Measurements from ENCODE around the gene FBXL16.
"Not testable (repeated sequence)": the region's sequence is repeated elsewhere in the genome, so short reads cannot be mapped to it uniquely, and the experiment has no call there.

Gene FBXL16

DNA sequence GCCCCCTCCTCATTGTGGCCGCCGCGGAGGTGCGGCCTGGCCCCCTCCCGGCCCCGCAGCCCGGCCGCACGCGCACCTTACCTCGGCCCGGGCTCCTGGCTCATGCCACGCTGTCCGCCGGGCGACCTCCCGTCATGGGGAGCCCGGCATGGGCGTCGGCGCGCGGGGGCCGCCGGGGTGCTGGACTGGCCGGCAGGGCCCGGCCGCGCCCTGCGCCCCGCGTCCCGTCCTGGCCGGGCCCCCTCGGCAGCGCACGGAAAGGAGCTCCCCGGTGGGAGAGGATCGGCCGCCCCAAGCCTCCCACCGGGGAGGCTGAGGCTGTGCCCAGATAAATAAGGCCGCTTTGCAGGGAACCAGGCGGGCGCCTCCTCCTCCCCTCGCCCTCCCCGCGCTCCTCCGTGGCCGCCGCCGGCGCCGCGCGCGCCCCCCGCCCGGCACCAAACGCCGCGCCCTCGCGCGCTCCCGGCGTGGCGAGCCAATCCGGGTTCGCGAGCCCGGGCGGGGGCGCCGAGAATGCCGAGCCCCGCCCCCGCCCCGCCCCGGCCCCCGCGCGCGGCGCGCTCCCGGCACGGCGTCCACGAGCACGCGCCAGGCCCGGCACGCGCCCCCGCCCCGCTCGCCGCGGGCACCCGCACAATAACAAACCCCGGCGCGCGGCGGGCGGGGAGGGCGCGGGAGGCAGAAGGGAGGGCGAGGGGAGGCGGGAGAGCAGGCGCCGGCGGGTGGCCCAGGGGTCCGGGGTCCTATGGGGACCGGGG, at the start of gene FBXL16:
FBXL16 (minus strand) TSS at position 371 of the 758 bp plus-strand sequence. CDS start 8,396 bp downstream, outside the sequence.
- DNase-seq, result peak in 1 of 2 experiments; percentile 87

- DNase-seq, result no peak
Observed at GRCh38 chr16:754656-755055, 49.1 kb upstream of the FBXL16 start.

DNA sequence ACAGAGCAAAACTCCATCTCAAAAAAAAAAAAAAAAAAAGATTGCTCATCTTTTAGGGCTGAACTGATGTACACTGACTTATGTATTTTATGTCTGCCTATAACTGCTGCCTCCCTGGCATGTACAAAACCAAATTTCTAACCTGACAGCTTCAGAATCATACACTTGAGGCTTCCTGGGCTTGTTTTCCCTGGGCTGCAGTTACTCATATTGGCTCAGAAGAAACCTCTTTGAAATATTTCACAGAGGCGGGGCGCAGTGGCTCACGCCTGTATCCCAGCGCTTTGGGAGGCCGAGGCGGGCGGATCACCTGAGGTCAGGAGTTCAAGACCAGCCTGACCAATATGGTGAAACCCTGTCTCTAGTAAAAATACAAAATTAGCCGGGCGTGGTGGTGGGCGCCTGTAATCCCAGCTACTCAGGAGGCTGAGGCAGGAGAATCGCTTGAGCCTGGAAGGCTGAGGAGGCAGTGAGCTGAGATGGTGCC, 48.6 kb upstream of the FBXL16 start:
- not testable (repeated sequence) for DNase-seq

DNA sequence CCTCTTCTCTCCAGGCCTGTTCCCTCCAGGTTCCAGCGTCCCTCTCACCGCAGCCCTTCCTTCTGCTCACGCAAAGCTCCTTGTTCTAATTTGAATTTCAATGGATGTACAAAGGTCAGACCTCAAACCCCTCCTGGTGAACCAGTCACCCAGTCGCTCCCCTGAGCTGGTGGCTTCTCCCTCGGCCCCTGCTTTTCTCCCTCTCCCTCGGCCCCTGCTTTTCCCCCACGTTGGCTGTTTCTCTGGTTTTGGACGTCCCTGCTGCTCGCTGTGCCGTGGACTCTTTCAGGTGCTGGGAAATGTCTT, 46.4 kb upstream of the FBXL16 start:
- no peak for DNase-seq

DNA sequence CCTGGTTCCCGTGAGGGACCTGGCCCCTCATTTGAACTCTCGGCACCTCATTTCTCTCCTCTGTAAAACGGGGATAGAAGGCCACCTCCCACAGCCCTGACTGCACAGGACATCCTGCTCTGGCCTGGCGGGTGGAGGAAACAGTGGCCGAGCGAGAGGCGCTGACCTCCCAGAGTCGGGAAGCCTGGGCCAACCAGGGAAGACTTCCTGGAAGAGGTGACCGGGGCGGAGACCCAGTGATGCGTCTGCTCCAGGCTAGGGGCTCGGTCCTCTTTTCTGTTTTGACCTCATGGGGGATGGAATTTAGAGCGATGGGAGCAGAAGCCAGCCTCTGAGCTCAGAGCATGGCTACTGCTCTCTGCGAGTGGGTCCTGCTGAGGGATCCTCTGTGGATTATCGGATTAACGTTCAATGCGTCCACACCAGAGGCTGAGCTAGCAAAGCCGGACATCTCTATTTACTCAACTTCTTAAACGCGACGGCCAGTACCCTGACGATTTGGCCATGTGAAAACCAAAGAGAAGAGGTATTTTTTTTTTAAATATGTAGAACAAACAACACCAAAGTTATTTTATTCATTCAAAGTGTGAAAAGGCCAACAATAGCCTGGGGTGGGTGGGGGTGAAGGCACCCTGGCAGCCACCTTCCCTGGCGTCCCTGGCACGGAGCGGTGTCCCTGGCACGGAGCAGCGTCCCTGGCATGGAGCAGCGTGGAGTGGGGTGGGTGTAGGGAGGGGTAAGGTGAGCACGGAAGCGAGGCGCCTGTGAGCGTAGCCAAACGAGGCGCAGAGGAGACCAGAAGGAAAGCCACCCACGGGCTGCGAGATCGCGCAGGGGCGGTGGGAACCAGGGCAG, 45.8 kb upstream of the FBXL16 start:
- no peak for DNase-seq

DNA sequence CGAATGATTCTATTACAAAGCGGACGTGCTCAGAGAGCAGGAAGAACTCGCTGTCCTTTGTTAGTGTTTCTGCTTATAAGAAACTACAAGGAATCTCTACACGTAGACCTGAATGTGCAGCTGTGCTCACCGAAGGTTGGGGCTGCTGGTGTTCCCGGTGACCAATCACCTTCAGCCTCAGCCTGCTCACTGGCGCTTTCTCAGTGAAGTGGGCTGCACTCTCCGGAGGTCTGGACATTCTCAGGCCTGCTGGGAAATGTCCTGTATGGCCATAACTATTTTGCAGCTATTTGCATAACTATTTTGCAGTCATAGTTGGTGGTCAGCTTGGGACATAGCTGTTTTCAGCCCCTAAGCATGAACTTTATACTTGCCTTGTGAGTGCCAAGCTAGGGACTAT, 44.9 kb upstream of the FBXL16 start:
- no peak for DNase-seq

- no peak for DNase-seq
Observed at GRCh38 chr16:749010-749409, 43.4 kb upstream of the FBXL16 start.

GRCh38 chr16:747978-748746, 42.6 kb upstream of the FBXL16 start:
- no peak for DNase-seq

GRCh38 chr16:746637-747036, 41.0 kb upstream of the FBXL16 start:
- DNase-seq, result no peak

DNA sequence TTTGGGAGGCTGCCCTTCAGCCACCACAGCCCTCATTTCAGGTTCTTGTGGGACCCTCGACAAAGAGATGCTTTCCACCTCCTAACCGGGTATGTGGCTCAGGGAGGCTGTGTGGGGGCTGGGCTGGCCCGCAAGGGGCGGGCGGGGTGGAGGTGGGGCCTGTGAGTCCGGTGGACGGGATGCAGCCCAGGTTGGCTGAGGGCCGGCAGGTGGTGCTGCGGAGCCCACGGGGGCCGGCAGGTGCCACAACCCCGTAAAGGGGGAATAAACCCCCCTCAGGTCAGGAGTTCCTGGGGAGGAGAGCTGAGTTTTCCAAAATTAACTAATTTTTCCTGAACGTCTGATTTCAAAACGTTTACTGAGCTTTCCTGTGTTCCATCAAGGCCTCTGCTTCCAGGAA, 40.1 kb upstream of the FBXL16 start:
- DNase-seq, result no peak

DNA sequence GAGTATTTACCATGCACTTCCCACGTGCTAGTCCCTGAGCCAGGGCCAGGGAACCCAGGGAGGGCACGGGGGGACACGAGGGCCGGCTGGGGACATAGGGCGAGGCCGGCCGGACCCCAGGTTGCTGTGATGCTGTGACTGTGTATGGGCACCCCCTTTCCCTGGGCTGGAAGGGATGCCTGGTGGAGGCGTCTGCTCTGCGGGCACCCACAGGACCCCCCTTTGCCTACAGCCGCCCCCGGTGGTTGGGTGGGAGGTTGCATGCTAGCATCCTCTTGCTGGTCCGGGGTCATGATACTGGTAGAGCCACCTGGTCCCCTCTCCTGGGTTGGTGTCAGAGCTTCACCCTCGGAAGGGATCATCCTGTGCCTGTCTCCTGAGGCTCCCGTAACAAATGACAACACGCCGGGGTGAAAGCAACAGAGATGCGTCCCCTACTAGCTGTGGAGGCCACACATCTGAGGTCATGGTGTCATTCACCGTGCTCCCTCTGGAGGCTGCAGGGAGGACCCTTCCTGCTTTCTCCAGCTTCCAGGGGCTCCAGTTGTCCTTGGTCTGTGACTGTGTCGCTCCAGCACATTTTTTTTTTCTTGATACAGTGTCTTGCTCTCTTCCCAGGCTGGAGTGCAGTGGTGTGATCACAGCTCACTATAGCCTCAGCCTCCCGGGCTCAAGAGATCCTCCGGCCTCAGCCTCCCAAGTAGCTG, 38.3 kb upstream of the FBXL16 start:
- no peak for DNase-seq

DNA sequence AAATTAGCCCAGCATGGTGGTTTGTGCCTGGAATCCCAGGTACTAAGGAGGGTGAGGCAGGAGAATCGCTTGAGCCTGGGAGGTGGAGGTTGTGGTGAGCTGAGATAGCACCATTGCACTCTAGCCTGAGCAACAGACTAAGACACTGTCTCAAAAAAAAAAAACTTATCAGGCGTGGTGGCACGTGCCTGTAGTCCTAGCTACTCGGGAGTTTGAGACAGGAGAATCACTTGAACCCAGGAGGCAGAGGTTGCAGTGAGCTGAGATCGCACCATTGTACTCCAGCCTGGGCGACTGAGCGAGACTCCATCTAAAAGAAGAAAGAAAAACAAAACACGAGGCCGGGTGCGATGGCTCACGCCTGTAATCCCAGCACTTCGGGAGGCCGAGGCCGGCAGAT, 37.3 kb upstream of the FBXL16 start:
- DNase-seq, result not testable (repeated sequence)

- no peak for DNase-seq
Observed at GRCh38 chr16:741986-742629, 36.5 kb upstream of the FBXL16 start.

GRCh38 chr16:740764-741505, 35.3 kb upstream of the FBXL16 start, which contains the start of gene CIAO3:
Gene CIAO3 (minus strand): TSS chr16:740997. CDS start chr16:740985, 12 bp downstream.
- peak; percentile 49 to 92 for DNase-seq

DNA sequence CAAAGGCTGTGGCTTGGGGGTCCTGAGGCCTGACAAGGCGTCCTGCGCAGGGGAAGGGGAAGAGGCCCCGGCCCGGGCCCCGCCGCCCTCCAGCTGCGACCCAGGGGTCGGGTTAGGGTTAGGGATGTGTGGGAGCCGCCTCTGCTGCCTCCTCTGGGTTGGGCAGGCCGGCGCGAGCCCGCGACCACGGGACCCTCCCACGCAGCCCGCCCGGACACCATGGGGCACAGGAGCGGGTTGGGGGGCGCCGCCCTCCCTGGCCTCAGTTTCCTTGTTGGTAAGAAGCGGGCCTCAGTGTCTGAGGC, 34.8 kb upstream of the FBXL16 start:
- DNase-seq, result no peak

GRCh38 chr16:739560-740458, 34.2 kb upstream of the FBXL16 start:
- no peak for DNase-seq

GRCh38 chr16:736936-737481, 31.4 kb upstream of the FBXL16 start:
- no peak for DNase-seq

DNA sequence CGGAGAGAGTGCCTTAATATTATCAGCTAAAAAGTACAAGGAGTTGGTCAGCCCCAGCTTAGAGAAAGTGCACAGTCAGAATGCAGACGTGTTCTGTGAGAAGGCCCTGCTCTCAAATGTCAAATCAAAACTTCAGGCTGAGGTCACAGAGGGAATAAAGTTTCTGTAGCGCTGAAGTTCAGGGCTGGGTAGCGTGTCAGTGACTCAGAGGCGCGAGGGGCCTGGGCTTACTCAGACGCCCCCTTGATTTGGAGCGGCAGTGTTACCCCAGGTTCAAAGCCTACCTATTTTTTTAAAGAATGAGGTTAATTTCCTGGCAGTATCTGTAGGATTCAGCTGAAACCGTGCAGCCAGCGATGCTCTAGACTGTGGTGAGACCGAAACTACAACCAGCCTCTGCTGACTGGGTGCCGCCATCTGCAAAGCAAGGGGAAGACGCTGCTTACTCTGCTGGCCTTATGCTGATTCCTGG, 30.4 kb upstream of the FBXL16 start:
- DNase-seq, result no peak

DNA sequence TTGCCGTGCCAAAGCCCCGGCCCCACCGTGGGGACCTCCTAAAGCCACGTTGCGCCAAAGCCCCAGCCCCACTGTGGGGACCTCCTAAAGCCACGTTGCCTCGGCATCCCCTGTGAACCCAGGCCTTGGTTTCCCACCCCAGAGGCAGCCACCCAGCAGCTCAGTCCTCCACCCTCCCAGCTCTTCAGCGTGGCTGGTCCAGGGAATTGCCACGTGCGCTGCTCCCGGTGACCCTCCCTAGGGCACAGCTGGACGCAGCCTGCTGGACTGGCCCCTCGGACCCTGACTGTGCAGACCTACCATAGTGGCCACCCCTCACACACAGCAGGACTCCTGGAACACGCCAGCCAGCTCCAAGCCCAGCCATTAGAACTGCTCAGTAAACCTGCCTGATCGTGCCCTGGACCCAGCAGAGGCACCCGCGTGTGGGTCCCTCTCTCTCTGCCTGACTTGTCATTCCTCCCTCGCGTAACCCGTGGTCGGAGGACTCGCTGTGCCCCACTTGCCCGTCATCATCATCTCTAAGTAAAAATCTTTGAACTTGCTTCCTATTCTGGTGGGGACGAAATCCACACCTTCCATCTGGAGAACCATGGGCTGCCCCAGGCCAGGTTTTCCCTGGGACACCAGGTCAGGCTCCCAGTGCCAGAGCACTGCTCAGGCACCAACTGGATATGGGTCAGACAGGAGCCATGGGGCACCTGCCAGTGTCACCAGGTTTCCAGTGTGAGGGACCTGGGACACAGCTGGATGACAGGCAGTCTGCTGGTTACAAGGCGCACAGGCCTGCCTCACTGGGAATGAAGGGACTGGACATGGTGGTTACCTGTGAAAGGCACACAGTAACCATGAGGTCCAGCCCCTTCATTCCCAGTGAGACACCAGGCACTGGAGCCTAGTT, 29.6 kb upstream of the FBXL16 start:
- DNase-seq, result no peak
